GM19397 (cell line): ENCODE data around the gene DPP10.

ENCODE experiments used
- ATAC-seq: cut with Tn5 transposase; IDR thresholded peaks from one replicate; pipeline ENCODE4 v1.9.1; 2021; ENCODE audit warnings: mild to moderate bottlenecking, moderate library complexity; ENCODE audit not compliant: unreplicated experiment

DPP10 gene

DNA sequence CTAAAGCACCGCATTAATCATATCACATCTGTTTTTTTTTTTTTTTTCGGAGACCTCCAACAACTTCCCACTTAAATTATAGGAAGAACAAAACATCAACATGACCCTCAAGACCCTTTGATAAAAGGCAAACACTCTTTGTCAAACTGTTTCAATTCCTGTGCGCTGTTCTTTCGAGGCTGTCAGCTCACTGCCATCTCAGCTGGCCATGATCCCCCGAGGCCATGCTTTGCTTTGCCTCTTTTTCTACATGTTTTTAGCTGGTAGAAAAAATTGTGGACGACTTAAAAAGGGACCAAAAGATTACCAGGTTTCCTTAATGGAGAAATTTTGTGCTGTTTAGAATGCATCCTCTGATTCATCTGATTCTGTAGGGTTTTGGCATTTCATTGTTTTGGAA is 138.2 kb downstream of the DPP10 start:
- ATAC-seq = no peak

GRCh38 chr2:114598329-114598728 is 155.9 kb downstream of the DPP10 start:
- ATAC-seq = no peak

DNA sequence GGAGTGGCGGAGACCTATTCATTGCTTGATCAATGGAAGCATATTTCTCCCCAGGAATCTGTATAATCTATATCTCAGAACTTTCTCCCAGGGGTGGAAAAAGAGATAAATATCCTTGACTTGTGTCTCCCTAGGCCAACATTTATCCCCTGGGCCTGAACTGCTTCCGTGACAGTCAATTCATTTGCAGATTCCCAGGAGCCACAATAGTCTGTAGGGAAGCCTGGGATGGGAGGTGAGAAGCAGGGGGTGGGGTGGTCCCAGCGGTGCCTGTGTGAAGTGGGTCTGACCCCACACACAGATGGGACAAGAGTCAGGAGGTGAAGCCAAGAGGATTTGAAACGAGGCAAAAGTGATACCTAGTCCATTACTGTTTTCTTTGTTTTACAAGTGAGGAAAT is 166.8 kb downstream of the DPP10 start:
- ATAC-seq = no peak

GRCh38 chr2:114609801-114610200 is 167.4 kb downstream of the DPP10 start:
- no peak for ATAC-seq

GRCh38 chr2:114610677-114611076 is 168.2 kb downstream of the DPP10 start:
- ATAC-seq = no peak

DNA sequence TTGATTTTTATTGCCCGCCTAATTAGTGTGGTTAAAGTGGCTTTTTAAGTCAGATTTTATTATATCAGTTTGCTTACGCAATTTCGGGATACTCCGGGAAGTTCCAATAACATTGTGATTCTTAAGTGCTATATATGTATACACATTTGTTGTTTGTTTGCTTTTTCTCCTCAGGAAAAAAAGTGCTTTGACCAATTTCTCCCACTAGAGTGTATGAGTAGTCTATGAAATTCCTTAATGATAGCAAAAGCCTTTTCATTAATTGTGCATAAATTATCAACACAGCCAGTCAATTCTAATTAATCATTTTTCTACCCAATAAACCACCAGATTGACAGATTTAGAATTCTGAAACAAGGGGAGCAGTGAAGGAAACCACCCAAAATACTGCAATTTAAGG is 172.2 kb downstream of the DPP10 start:
- ATAC-seq = no peak

- ATAC-seq = no peak
Measured at GRCh38 chr2:114628481-114628880, 186.0 kb downstream of the DPP10 start.

DNA sequence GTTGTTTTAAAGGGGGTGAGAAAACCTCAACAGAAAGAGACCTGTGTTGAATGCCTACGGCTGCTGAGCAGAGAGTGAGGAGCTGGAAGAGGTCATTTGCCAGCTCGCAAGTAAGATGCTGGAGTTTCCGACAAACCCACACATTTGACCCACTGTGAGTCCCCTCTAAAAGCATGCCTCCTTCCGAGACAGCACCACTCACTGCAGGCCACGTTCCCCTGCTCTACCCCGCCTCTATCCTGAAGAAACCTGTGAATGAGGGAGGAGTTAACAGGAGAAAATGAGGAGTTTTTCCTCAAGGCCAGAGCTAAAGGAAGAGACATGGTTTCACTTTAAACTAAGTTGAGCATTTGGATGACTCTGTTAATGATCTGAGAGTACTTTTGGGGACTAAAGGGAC is 188.7 kb downstream of the DPP10 start:
- no peak for ATAC-seq

GRCh38 chr2:114642166-114642770 is 199.8 kb downstream of the DPP10 start:
- ATAC-seq = no peak

GRCh38 chr2:114642988-114643553 is 200.6 kb downstream of the DPP10 start:
- ATAC-seq = no peak

- ATAC-seq = no peak
Measured at GRCh38 chr2:114651933-114652332, 209.5 kb downstream of the DPP10 start.

DNA sequence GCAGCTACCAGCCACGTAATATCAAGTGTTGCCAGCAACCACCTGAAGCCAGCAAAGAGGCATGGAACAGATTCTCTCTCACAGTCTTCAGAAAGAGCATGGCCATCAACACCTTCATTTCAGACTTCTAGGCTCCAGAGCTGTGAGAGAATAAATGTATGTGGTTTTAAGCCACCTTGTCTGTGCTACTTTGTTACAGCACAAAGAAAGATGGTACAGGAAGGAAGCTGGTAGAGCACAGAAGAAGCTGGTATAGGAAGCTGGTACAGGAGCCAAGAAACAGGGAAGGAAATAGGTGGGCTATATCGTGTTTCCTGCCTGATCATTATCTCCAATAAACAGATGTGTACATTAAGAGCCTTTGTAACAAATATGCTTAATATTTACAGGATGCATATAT is 217.4 kb downstream of the DPP10 start:
- no peak for ATAC-seq

DNA sequence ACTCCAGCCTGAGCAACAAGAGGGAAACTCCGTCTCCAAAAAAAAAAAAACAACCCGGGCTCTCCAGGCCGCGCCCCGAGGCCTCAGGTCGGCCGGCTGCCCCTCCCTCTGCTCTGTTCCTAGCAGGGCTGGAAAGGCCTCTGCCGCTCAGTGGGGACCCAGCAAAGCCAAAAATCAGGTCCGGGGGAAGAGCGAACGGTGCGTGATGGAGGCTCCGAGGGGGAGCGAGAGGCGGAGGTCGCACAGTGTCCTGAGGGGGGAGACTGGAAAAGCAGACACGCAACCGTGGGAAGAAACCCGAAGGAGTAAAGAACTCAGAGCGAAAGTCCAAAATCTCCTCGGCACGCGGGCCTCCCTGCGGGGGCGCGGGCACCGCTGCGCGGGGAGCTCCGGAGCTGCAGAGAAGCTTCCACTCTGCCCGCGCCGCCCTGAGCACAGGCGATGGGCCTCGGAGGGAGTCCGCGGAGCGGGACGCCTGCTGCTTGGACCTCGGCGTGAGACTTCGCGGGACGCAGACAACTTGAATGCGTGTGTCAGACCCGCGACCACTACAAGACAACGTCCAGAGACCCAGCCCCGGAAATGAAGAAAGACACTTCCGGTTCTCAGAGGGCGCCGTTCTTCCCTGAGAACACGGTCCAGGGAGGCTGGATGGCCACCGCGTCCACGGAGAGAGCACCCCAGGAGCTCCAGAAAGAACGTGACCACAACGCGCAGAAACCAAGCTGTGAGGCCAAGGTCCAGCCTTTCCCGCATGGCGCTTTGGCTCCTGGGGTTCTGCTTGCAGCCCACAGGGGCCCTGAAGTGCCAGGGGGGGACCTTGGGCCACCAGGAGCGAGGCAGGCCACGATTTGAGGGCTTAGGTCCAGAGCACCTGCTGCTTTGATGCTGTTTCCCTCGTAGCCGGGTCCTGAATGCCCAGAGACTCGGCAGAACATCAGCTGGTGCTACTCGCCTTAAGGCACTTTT is 219.8 kb downstream of the DPP10 start:
- no peak for ATAC-seq

DNA sequence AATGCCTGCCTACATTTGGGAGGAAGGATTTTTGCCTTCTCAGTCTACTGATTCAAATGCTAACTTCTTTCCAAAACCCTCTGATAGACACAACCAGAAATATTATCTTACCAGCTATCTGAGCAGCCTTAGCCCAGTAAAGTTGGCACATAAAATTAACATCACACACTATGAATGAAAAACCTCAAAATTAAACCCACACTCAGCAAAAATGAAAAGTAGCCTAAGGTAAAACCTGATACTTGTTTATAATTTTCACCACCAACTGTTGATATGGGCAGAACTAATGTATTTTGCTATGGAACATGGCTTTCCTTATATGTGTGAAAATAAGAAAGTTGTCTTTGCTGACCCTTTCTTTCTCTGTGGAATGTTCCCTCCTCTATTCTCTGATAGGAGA is 226.0 kb downstream of the DPP10 start:
- no peak for ATAC-seq

DNA sequence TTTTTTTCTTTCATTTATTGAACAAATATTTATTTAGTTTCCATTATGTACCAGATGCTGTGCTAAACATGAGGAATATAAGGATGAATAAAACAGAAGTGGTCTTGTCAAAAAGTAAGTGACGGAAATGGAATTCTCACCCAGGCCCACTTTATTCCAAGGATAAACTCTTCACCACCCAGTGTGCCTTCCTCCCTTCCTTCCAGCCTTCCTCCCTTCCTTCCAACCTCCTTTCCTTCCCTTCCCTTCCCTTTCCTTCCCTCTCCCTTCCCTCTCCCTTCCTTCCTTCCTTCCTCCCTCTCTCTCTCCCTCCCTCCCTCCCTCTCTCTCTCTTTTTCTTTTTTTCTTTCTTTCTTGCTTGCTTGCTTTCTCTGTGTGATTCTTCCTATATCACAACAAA is 240.8 kb downstream of the DPP10 start:
- ATAC-seq = no peak

DNA sequence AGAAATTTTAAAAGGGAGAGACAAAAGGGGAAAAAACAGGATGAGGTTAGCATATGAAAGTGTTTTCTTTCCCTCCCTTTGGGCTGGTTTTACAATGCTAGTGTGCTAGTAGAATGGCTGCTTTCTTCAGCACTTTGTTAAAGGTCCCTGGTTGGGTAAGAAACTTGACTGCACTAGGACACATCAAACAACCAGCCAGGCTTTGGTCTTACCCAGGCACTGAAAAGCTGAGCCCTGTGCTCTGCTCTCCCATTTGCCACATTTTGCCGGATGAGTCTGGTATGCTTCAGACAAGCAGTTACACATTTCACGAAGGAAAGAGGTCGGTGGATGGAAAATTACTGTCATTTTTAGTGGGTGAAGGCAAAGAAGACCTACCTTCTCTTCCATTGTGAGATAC is 242.0 kb downstream of the DPP10 start:
- no peak for ATAC-seq

DNA sequence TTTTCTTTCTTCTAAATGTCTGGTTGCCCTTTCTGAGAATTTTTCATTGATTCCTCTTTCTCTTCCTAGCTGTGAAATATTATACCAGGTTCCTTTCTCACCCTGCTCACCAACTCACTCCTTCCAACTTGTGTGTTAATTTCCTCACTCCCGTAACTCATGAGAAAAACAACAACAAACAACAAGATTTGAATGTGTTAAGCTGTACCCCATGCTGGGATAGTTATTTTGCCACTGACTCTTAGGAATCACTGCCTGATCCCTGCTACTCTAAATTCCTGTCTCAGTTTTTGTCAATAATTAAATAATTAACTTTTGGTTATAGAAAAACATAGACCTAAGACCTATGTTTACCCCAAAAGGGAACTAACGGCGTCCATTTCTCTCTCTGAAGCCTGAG is 242.7 kb downstream of the DPP10 start:
- ATAC-seq = no peak

- no peak for ATAC-seq
Measured at GRCh38 chr2:114688241-114688640, 245.8 kb downstream of the DPP10 start.

DNA sequence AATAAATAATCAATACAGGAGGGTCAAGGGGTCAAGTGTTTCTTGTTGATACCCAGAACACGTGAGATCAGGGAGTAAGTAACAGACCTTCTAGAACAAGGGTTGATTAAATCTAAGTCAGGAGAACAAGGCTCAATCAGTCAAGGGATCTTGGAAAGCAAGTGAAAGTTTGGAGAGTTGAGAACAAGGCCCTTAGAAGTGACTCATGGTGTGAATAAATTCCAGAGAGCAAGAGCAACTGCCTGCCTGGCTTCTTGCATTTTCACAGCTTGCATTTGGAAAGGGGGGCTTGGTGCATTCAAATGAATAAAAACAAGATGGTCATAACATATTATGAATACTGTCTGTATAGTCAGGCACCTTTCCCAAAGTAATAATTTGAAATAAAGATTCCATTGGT is 256.1 kb downstream of the DPP10 start:
- no peak for ATAC-seq

DNA sequence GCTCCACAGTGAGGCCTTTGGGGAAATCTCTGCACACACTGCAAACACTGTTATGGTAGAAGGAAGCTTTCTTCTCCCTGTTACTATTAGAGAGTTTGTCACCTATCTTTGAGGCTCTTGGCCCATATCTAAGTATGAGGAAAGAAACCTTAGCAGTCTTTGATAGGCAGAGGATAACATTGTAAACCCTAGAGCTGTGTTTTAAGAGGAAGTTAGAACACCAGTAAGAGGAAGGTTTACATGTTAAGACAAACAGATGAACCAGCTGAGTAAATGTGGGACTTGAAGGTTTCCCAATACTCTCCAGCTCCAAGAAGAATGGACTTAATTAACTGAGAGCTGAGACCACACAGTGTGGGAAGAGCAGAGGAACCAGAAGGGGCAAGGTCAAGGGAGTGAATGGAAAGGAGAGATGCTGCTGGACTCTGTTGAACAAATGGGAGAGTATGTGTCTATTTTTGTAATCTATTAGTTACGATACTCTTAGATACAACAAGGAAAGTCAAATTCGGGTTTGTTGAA is 257.0 kb downstream of the DPP10 start:
- ATAC-seq = no peak

- no peak for ATAC-seq
Measured at GRCh38 chr2:114700440-114700839, 258.0 kb downstream of the DPP10 start.
